Body of pancreas (tissue), 4 donors: ENCODE results near the gene BASP1.

Experiments
- CTCF ChIP-seq, 7 experiments: fragments of 450-650 bp in 4 of 7; fragments of 200-600 bp in 3 of 7; sonication (generic) in 3 of 7; IDR thresholded peaks; one replicate each; pipeline ENCODE4 v1.5.1; 2016 to 2019; ENCODE audit warnings: antibody characterized with exemption in 7 of 7
- POLR2A ChIP-seq, 3 donors: fragments of 450-650 bp; IDR thresholded peaks; one replicate each; pipeline ENCODE4 v1.6.1; 2016; ENCODE audit warnings: antibody characterized with exemption in 3 of 3, mild to moderate bottlenecking in 2 of 3

GRCh38 chr5:17203329-17204132 lies 13.9 kb upstream of the BASP1 start:
- peak; percentile 44 to 78 (median 62) for TF ChIP-seq CTCF (IDR thresholded peaks at IDR 0.05)
- no peak for TF ChIP-seq POLR2A (IDR thresholded peaks at IDR 0.05)
